Lung microvascular endothelial cell (primary cell): Measurements from ENCODE around the gene RPL36A. TPM values are rescaled to one million over a fixed set of nuclear protein-coding genes. Genes with fewer than 3 reads are reported as not detected.

Experiments used
- DNase-seq, 2 donors: peaks; one replicate each; pipeline versions ENCODE4 v3.0.0 to v3.0.0-alpha.2; 2010; ENCODE audit warnings: low read depth in 2 of 2
- total RNA-seq: library from RNA; depleted of rRNA; stranded (reverse); fragments of >200 nt; gene quantifications from 2 replicates; pipeline ENCODE4 v1.2.1, GENCODE V29; 2014

Gene RPL36A
- total RNA-seq, 1 donor from 2014 or later: 208 TPM

DNA sequence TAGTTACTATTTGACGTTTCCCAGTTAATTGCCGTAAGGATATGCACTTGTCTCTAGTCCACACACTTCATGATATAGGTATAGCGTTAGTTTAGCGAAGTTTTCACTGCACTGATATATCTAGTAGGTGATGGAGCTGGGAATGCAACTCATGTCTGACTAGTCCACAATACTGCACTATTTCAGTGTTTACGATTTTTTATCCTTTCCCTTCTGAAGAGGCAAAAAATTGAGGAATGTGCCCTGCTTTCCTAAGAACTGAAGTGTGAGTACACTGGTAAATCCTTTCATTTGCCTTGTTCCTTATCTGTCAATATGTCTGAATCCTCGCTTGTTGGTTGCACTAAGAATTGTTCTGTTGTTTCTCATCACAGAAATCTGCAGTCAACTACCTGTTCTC lies 1.0 kb downstream of the RPL36A start:
- no peak for DNase-seq

DNA sequence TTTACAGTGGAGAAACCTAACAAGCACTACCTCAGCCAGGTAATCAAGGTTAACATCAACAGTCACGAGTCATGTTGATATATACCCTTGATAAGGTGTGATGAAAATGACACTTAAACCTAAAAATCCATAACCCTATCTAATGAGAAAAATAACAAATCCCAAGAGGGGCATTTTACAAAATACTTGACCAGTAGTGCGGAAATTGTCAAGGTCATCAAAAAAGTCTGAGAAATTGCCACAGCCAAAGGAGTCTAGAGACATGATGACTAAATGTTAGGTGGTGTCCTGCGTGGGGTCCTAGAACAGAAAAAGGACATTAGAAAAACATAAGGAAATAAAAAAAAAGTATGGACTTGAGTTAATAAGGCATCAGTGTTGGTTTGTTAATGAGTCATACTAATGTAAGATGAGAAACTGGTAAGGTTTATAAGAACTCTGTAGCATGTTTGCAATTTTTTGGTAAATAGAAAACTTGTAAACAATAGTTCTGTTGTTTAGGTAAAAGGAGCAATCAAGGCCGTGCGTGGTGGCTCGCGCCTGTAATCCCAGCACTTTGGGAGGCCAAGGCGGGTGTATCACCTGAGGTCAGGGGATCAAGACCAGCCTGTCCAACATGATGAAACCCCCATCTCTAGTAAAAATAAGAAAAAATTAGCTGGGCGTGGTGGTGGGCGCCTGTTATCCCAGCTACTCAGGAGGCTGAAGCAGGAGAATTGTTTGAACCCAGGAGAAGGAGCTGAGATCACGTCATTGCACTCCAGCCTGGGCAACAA lies 2.9 kb downstream of the RPL36A start:
- no peak for DNase-seq

DNA sequence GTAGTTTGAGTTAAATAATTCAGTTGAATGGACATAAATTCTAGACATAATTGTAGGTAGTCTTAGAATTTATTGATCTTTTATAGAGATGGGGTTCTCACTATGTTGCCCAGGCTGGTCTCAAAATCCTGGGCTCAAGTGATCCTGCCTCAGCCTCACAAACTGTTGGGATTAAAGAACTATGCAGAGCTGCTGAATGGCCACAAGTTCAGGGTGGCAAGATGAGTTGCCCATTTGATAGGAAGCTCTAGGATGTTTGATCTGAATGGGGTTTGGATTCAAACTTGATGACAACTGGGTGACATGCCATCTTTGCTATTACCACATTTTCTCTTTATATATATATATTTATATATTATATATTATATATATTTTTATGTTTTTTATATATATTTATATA lies 3.6 kb downstream of the RPL36A start:
- no peak for DNase-seq

DNA sequence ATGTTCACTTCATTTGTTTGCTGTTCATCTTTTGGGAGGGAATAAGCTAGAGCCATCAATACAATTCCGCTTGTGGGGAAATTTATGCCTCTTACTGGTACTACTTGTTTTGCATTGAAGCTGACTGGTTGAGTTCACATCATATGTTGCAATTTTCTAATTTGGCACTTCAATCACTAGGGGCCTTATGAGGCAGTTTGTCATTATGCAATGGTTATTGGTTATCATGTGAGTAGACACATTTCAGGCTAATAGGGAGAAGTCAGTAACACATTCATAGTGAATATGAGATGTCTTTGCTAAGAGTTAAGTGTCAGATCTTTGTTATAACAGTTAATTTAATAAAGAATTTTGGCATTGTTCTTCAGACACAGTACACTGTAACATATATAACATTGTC lies 5.0 kb downstream of the RPL36A start:
- DNase-seq: no peak

DNA sequence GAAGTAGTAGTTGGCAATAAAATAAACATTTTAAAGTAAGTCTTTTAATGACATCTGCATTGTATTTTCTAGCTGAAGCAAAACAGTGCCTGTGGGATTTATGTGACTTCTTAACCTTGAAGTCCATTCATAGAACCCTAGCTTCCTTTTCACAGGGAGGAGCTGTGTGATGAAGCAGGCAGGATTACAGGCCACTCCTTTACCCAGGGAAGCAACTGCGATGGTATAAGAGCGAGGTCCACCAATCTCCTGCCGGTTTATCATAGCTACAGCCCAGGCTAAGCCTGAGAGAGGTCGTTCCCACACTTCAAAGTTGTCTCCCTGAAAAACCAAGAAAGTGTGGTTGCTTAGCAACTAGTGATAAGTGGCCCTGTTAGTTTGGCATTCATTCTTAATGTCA lies 7.0 kb downstream of the RPL36A start:
- DNase-seq: peak; percentile 23 to 67

DNA sequence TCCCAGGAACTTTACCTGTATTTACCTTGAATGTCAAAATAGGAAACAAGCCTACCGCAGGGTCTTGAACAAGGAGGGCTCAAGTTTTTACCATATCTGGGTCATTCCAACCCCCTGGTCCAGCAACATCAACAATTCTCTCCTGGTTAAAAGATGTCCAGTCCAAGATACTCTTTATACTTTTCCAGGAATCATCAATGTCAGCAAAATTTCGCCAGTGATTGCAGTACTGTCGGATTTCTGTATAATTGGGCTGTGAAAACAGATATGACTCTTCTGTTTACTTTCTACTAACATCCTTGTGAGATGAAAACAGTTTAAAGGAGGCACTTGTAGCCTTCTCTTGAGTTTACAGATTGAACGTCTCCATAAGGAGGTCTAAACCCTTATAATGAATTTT lies 7.9 kb downstream of the RPL36A start:
- no peak for DNase-seq

DNA sequence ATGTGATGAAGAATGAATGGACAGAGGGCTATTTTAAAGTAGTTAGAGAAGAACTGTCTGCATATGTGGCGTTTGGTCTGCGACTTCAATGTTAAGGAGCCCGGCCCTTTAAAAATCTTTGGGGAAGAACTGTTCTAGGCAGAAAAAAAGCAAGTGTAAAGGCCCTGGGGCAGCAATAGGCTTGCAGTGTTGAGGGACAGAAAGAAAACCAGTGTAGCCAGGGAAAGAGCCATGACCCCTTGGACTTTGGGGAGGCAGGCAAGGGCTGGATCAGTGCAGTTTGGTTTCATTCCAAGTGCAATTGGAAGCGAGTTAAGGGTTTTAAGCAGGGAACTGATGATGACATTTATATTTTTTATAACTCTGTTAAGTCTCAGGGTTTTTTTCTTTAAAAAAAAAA lies 9.0 kb downstream of the RPL36A start:
- no peak for DNase-seq

DNA sequence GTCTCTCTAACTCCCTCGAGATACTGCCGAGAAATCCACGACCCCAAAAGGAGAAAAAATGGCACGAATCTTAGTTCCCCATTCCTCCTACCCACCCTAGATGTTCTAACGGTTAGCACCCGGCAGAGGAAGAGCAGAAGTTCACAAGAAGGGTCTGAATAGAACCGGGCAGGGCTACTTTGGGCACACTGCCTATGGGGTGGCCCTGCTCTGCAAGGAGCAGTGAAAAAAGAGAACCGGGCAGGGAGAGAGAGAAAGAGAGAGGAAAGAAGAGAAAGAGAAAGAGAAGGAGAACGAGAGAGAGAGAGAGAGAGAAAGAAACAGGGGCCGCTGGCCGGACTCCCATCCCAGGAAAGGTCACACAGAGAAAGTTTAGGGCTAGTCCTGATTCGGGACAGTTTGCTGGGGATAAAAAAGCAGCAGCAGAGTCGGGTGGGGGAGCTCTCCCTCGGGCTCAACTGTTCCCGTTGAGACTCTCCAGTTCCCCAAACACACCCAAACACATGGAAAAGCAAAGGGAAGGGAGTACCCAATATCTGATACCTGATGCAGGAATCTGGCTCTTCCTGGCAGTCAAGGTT lies 16.4 kb downstream of the RPL36A start:
- DNase-seq: peak in 1 of 2 donors; percentile 6

DNA sequence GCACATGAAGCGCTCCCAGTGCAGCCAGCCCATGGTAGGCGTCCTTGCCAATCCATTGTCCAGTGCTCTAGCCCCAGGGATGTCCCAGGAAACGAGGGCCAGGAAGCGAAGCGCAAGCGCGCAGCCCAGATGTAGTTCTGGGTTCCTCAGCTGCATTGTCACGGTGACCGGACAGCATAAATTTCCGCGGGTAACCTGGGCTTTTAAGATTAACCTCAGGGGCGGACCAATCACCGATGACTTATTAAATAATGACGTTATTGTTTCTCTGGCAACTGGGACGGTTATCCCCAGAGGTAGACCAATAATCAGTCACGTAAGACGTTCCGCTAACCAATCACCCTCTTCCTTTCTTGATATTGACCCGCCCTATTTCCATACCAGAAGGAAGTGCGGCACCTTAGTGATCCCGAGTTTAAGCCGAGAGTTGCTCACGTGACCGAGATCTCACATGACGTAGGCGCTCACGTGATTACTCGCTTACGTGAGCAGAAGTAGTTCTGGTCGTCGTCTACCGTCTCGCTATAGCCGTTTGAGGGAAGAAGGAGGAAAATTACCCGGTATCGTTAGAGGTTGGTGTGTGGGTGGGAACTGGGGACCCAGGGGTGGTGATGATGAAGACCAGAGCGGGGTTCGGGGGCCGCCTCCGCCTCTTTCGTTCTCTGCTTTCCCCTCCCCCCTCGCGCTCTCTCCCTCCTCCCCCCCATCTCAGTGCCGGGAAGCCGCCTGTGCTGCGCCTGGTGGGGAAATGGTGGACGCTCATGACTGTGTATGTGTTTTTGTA lies 17.1 kb downstream of the RPL36A start, which contains the start of the genes GLA and HNRNPH2:
Gene GLA, minus strand, starts transcription at position 178 of the 784 bp plus-strand sequence. Its CDS starts 22 bp downstream, at position 156.
Gene HNRNPH2, plus strand, starts transcription at position 475 of the 784 bp plus-strand sequence. CDS start 3,767 bp downstream, outside the sequence.
- peak; percentile 98 for DNase-seq

DNA sequence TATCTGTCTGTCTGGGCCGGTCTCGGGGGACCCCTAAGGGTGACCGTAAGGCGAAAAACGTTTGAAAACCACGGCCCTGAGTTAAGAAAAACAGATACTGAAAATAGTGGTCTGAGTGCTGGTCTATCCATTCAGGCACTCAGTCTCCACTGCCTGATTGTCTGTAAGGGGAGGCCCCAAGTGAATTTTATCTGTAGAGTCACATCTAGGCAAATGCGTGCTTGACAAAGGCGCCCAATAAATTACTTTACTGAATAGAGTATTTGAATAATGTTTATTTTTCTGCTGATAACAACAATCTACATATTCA lies 17.7 kb downstream of the RPL36A start:
- no peak for DNase-seq

DNA sequence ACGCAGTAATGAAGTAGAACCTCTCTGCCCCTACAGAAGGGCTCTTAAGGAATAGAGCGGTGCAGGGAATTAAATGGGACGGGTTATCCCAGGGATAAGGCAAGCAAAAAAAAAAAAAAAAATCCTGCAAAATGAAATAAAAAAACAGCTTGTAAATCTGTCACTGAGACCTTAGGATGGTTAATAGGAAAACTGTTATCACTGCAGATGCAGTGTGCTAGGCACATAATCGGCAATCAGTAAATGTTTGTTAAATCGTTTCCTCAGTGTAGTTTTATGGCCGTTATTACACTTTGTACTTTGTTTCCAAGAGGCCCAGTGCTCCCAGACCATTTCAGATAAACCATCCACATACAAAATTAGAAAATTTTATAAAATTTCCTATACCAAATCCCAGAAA lies 18.2 kb downstream of the RPL36A start:
- DNase-seq: peak; percentile 24 to 45

DNA sequence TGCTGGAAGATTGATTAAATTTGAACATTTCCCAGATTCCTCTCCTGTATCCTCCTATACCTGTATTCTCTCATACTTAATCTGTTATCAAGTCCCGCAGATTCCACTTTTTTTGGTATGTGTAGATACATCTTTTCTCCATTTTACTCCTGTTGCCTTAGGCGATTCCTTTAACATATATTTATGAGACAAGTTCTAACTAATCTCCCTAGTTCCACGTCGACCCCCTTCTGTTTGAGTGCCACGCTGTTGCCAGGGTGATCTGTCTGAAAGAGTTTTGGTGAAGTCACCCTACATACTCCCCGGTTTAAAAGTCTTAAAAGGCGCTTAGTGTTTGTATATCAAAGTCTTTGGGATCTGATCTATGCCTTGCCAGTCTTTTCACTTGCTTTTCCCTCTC lies 19.6 kb downstream of the RPL36A start:
- DNase-seq: peak in 1 of 2 donors; percentile 30

DNA sequence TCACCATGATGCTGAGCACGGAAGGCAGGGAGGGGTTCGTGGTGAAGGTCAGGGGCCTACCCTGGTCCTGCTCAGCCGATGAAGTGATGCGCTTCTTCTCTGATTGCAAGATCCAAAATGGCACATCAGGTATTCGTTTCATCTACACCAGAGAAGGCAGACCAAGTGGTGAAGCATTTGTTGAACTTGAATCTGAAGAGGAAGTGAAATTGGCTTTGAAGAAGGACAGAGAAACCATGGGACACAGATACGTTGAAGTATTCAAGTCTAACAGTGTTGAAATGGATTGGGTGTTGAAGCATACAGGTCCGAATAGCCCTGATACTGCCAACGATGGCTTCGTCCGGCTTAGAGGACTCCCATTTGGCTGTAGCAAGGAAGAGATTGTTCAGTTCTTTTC lies 21.2 kb downstream of the RPL36A start:
- DNase-seq: no peak

DNA sequence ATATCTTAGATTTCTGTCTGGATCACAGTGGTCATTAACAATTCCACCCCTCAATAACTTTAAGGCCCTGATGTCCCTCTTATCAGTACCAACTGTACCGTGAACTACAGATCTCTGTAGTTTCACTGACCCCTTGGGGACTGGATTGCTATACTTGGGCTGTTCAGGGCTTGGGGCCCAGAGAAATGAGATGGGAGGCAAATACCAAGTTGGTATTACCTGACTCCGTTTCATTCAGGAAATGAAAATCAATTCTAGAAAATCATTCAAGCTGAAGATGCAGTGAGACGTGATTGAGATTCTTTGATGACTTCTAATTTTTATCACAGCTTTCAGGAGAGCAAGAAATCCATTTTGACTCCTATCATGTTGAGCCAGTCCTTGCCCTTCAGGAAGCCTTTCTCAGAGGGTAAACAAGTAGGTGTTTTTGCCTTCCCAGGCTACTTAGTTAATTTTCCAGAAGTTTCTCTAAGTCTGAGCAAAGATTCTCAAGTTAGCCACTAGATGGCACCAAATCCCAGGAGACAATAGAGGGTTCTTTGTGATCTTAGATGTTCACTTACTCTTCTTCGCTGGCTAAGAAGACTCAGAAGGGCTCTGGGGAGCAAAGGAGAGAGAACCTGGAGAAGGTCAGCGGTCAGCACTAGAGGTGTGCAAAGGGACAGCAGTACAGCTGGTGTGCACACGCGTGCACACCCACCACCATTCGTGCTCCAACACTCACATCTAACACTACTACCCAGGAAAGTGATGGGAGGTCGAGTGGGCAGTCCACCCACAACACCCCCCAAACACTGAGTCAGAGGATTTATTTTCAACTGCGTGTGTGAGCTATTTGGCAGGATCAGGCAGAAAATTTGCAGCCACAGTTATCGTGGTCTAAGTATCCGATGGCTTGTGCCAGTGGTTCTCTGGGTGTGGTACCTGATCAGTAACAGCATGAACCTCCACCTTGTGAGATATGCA lies 24.7 kb downstream of the RPL36A start:
- DNase-seq: peak; percentile 67 to 81

DNA sequence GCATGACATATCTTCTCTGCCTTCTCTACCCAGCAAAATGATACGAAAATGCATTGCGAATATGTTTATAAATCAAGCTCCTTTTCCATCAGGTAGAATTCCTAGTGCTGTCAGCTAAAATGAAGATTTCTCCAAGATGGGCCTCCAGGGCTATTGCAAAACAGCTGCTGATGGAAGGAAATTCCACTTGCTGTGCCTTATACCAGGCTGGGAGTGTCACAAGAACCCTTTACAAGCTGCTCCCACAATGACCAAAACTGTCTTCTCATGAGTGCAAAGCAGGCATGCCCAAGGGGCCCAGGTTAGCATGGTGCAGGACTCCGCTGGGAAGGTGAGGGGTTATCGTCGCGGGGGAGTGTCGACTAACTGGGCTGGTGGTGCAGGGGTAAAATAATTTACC lies 25.9 kb downstream of the RPL36A start:
- DNase-seq: no peak

DNA sequence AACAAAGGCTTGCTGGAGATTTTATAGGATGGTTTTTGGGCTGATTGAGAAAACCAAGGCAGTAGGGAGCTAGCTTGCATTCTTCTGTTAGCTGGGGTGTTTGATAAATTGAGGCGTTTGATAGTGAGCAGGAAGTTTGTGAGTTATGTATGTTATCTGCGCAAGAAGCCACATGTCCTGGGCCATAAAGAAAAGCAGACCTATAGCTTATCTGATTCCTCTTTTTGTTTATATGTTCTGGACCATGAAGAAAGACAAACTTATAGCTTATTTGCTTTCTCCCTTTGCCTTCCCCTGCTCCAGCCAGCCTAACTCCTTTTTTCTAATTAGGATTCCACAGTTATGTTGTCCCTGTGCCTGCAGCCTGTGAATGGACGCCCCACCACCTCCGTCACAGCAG lies 26.4 kb downstream of the RPL36A start:
- DNase-seq: no peak

DNA sequence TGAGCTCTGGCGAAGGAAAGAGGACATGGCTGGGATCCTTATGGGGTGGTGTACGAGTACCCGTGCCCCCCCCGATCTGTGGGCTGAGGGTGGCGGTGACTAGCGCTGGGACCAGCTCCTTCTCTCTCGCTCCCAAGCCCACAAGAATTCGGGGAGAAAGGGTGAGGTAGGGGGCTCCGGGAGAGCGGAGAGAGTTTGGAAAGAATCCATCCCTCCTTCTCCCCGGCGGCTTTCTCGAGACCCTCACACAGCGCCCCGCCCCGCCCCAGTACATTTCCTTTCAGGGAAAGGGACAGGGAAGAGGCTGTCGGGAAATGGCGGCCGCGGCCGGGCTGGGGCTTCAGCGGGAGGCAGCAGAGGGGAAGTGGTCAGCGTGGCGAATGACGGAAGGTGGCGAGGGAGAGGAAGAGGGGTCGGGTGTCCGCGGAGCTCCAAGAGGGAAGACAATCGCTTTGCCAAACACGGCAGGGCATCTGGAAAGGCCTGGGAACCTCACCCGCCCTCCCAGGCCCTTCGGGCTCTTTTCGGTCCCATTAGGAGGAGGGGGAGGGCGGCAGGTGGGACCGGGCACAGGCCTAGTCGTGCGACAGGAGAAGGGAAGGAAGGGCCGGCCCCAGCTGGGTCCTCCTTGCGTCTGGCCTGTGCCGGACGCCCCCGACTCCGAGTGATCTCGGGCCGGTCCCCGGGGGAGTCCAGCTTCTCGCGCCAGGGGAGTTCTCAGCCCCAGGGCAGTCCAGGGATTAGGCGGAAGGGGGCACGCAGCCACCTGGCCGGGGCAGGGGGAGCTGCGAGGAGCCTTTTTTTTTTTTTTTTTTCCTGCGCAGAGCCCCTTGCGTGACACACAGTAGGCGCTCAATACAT lies 27.4 kb downstream of the RPL36A start:
- DNase-seq: peak; percentile 42 to 52

DNA sequence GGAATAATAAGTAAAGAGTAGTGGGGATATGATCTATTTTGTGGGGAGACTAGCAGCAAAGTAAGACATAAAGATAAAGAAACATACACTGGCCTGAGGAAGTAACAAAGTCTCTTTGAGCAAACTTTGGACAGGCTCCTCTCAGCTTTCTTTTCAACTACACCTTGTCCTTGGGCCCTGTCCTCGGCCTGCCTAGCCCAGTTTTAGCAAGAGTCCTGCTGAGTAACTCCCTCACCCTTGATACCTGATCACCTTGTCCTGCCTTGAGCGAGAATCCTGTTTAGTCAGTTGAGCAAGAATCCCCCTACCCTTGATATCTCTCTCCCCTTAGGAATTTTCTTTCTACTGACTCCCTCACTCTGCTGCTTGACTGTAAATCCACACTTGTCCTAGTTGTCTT lies 28.7 kb downstream of the RPL36A start:
- DNase-seq: no peak

DNA sequence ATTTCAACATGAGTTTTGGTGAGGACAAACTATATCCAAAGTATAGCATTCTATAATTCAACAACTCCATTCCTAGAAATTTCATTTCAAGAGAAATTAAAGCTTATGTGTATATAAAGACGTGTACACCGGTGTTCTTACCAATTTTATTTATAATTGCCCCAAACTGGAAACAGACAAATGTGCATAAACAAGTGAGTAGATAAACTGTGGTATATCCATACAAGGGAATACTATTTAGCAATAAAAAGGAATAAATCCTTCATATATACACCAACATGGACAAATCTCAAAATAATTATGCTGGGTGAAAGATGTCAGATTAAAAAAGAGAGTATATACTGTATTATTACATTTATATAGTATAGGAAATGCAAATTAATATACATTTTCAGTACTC lies 37.1 kb downstream of the RPL36A start:
- no peak for DNase-seq

DNA sequence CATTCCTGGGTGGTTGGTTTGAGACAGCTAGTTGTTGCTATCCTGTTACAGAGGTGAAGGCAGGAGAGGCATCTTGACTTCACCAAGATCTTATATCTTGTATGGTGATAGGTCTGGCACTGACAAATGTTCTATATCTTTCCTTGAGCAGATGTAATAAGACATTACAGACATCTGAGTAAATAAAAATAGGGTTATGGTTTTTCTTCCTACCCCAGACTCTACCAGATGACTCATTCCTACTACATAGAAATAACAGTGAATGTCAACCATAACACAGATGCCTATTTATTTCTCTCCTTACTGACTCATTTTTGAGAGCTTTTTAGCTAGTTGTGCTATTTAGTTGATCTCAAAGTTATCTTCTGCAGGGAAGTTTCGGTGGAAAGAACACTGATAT lies 39.1 kb downstream of the RPL36A start:
- peak in 1 of 2 donors; percentile 28 for DNase-seq
